Vagina (tissue), 2 donors: ENCODE measurements around the gene FSTL1.

Source experiments
- CTCF ChIP-seq, 3 experiments: fragments of 450-650 bp in 2 of 3; fragments of 200-600 bp in 1 of 3; sonication (generic) in 1 of 3; IDR thresholded peaks; one replicate each; pipeline ENCODE4 v1.5.1; 2017 to 2019; ENCODE audit warnings: antibody characterized with exemption in 3 of 3, mild to moderate bottlenecking in 2 of 3, moderate library complexity in 2 of 3
- POLR2A ChIP-seq, 2 donors: fragments of 450-650 bp; IDR thresholded peaks; one replicate each; pipeline ENCODE4 v1.6.1; 2017; ENCODE audit warnings: antibody characterized with exemption in 2 of 2, mild to moderate bottlenecking in 2 of 2, moderate library complexity in 2 of 2
- POLR2AphosphoS5 ChIP-seq, 2 donors: sonication (generic); formaldehyde crosslinking; IDR thresholded peaks; one replicate each; pipeline ENCODE4 v1.9.0; 2017; ENCODE audit warnings: antibody characterized with exemption in 2 of 2, mild to moderate bottlenecking in 2 of 2, low read depth in 1 of 2; ENCODE audit not compliant: insufficient read depth in 1 of 2

DNA sequence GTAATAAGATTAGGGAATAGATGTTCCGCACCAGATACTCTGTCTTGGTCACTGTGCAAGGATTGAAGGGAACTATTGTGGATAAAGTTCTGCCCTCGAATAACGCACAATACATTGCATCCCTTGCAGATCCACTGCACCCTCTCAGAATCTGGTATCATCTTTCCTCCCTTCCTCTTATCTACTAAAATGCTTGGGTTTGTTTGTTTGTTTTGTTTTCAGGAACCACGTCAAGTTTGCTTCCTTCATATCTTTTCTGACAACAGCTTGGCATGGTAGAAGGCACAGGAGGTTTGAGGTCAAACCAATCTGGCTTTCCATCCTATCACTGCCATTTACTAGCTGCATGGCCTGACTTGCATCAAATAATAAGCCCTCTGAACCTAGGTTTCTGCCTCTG lies 2.0 kb upstream of the FSTL1 start:
- TF ChIP-seq CTCF (IDR thresholded peaks at IDR 0.05) (no peak), POLR2A (IDR thresholded peaks at IDR 0.05) (no peak), POLR2AphosphoS5 (IDR thresholded peaks at IDR 0.05; ENCODE audit: insufficient read depth in 1 of 2, low read depth in 1 of 2) (no peak)
